ENCODE measurements around the gene SALL1. TPM values are rescaled to one million over a fixed set of nuclear protein-coding genes. Genes with fewer than 3 reads are reported as not detected.
A peak's percentile ranks its signal among the peaks of the same experiment; 100 is the strongest.

SALL1 gene
- total and polyA plus RNA-seq, 2 of the 13 experiments (the other 11 are each of a cell fraction or from before 2014, with no cell fraction given) = 6.6 to 12.3 TPM

DNA sequence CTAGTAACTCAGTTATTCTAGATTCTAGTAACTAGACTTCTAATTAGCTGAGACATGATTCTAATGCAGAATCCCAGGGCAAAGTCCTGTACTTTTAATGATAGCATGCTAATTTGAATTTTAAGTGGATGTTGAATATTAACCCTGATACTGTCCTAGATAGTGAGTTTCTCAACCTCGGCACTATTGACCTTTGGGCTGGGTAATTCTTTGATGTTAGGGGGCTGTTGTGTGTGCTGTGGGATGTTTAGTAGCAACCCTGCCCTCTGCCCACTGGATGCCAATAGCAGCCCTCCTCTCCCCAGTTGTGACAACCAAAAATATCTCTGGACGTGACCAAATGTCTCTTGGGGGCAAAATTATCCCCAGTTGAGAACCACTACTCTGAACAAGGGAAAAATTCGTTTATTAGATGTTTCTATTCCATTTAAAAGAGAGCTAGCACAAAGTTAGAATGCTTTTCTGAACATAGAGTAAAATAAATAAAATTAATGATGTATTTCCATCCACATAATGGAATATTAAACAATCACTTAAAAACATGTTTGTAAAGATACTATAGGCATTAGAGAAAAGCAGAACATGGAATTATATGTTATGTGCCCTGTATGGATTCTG lies 30.2 kb downstream of the SALL1 start (continued):
- TF ChIP-seq HDAC1 (CRISPR knock-in tag; IDR thresholded peaks at IDR 0.05) (peak; percentile 76), NONO (IDR thresholded peaks at IDR 0.05) (no peak), NONO (CRISPR knock-in tag; conservative IDR thresholded peaks at IDR 0.05) (no peak), HMG20B (CRISPR knock-in tag; conservative IDR thresholded peaks at IDR 0.05) (peak; percentile 75; the same call in 1 of the 2 replicates), ATF1 (CRISPR knock-in tag; IDR thresholded peaks at IDR 0.05) (no peak), KDM2A (CRISPR knock-in tag; IDR thresholded peaks at IDR 0.05; ENCODE audit: borderline replicate concordance, low read depth) (no peak), SRSF9 (IDR thresholded peaks at IDR 0.05; ENCODE audit: borderline replicate concordance, insufficient read depth, low read depth, low read length, poor library complexity, severe bottlenecking) (no peak), BCLAF1 (IDR thresholded peaks at IDR 0.05) (no peak), GATAD2A (CRISPR knock-in tag; IDR thresholded peaks at IDR 0.05) (peak; percentile 94), MBNL3 (CRISPR knock-in tag; conservative IDR thresholded peaks at IDR 0.05) (no peak), MED13 (CRISPR knock-in tag; IDR thresholded peaks at IDR 0.05) (0 out of 2 replicates have a peak, but pooled peaks have one; percentile 31), SMARCC2 (IDR thresholded peaks at IDR 0.05) (0 out of 2 replicates have a peak, but pooled peaks have one; percentile 32), PCBP1 (IDR thresholded peaks at IDR 0.05; ENCODE audit: borderline replicate concordance, low read depth, low read length) (no peak), ASH2L (IDR thresholded peaks at IDR 0.05; ENCODE audit: insufficient read length, low read depth, low read length) (peak; percentile 80), ARID4A (CRISPR knock-in tag; IDR thresholded peaks at IDR 0.05; ENCODE audit: borderline replicate concordance) (peak; percentile 35; the same call in 1 of the 2 replicates), ZNF34 (CRISPR knock-in tag; IDR thresholded peaks at IDR 0.05; ENCODE audit: borderline replicate concordance) (no peak), RORA (CRISPR knock-in tag; IDR thresholded peaks at IDR 0.05) (0 out of 2 replicates have a peak, but pooled peaks have one; percentile 34)
- TF ChIP-seq, protein P1, sequence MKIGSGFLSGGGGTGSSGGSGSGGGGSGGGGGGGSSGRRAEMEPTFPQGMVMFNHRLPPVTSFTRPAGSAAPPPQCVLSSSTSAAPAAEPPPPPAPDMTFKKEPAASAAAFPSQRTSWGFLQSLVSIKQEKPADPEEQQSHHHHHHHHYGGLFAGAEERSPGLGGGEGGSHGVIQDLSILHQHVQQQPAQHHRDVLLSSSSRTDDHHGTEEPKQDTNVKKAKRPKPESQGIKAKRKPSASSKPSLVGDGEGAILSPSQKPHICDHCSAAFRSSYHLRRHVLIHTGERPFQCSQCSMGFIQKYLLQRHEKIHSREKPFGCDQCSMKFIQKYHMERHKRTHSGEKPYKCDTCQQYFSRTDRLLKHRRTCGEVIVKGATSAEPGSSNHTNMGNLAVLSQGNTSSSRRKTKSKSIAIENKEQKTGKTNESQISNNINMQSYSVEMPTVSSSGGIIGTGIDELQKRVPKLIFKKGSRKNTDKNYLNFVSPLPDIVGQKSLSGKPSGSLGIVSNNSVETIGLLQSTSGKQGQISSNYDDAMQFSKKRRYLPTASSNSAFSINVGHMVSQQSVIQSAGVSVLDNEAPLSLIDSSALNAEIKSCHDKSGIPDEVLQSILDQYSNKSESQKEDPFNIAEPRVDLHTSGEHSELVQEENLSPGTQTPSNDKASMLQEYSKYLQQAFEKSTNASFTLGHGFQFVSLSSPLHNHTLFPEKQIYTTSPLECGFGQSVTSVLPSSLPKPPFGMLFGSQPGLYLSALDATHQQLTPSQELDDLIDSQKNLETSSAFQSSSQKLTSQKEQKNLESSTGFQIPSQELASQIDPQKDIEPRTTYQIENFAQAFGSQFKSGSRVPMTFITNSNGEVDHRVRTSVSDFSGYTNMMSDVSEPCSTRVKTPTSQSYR (CRISPR knock-in tag; IDR thresholded peaks at IDR 0.05; ENCODE audit: borderline replicate concordance) = peak; percentile 72; the same call in 1 of the 2 replicates
- TF ChIP-seq, protein P2, sequence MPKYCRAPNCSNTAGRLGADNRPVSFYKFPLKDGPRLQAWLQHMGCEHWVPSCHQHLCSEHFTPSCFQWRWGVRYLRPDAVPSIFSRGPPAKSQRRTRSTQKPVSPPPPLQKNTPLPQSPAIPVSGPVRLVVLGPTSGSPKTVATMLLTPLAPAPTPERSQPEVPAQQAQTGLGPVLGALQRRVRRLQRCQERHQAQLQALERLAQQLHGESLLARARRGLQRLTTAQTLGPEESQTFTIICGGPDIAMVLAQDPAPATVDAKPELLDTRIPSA (CRISPR knock-in tag; IDR thresholded peaks at IDR 0.05; ENCODE audit: borderline replicate concordance) = no peak

All from HepG2 (cell line).